ENCODE results near the gene CD72.
A peak's percentile ranks its signal among the peaks of the same experiment; 100 is the strongest.
"Not testable (repeated sequence)": the region's sequence is repeated elsewhere in the genome, so short reads cannot be mapped to it uniquely, and the experiment has no call there.

Gene CD72

GRCh38 chr9:35615981-35616680, 2.1 kb downstream of the CD72 start:
- no peak for DNase-seq

DNA sequence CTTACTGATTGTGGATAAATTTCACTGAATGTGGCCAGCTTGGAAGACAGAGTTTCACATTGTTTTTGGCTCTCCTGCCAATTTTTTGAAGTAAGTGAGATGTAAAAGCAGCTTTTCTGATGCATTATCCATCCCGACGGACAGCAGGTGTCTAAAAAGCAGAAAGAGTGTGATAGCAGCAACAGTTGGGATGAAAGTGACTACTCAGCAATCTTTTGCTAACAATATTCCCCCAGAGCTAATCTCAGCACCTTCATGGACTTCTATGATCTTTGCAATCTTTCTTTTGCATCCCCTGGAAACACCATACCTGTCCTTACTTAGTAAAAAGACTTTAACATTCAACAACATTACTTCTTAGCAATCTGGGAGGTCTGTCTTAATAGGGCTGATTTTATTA, 5.4 kb downstream of the CD72 start:
- DNase-seq: no peak

GRCh38 chr9:35612066-35612465, 6.1 kb downstream of the CD72 start:
- DNase-seq: not testable (repeated sequence)

GRCh38 chr9:35611230-35611797, 6.9 kb downstream of the CD72 start:
- peak; percentile 72 for DNase-seq

DNA sequence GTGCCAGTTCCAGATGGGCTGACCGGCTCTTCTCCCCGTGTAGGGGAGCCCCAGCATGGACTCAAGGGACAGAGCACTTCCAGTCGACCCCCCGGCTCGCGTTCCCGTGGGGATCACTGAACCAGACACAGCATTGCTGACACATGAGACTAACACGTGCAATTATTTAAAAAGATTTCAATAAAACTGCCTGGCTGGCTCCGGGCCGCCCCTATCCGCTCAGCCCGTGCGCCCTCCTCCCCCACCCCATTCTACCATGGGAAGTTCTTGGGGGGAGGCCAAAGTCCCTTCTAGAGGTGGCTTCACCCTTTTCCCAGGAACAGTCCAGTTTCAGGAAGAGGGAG, 8.4 kb downstream of the CD72 start:
- DNase-seq: no peak

GRCh38 chr9:35609001-35609819, 9.0 kb downstream of the CD72 start:
- DNase-seq: no peak

- DNase-seq: no peak
Measured at GRCh38 chr9:35608221-35608620, 10.0 kb downstream of the CD72 start.

- DNase-seq: no peak
Measured at GRCh38 chr9:35606726-35607125, 11.5 kb downstream of the CD72 start.

- no peak for DNase-seq
Measured at GRCh38 chr9:35606138-35606504, 12.1 kb downstream of the CD72 start.

- peak; percentile 45 for DNase-seq
Measured at GRCh38 chr9:35605351-35606137, 12.7 kb downstream of the CD72 start.

DNA sequence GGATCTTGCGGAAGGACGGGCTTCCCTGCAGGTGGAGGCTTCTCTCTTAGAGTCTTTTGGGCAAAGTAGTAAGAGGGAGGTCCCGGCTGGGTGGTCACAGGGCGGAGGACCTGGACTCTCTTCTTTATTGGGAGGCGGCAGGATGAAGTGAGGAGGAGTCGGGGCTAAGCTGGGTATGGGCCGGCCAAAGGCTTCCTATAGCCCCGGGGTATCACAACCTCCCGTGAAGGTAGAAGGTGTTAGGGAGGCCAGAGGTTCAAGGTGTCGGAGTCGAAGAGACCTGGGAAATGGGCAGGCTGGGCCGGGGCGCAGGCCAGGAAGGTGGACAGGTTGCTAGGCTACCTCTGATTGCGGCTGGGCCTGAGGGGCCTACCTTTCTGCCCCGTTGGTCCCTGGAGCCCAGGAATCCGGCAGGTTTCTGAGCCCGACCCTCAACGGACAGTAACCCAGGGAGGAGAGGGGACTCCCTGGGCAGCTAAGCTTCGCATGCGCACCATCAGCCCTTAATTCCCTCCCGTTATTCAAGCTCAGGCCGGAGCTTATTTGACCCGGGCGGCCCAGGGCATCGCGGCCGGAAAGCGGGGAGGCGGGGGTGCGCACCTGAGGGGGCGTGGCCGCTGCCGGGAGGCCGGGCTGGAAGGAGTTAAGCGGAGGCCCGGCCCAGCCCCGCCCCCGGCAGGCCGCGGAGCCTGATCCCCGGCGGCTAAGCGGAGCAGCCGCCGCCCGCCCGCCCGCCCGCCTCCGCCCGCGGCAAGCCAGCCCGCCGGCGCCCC, 13.4 kb downstream of the CD72 start, which contains the start of gene TESK1:
Gene TESK1, plus strand, starts transcription at position 685 of the 773 bp plus-strand sequence. CDS start 358 bp downstream, outside the sequence.
- DNase-seq: peak; percentile 91

DNA sequence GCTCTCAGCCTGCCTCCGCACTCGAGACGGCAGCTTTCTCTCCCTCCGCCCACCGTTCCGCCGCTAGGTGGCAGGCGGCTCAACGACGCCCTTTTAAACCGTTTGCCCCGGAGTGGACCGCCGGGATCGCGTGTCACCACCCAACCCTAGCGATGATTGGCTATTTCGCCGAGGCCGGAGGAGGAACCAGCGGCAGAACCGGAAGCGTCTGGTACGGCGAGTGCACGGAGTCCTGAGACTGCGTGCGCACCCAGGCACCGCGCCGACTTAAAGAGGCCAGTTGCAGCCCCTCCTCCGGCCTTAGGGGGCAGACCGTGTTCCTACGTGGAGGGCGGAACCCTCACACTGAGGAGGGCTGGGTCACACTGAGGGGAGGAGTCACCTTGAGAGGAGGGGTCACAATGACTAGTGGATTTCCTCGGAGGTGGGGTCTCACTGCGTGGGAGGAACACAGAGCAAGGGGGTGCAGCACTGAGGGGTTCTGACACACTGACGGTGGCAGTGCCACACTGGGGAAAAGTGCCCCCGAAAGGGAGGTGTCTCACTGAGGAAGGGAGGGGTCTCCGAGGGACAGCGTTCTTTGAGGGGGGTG, 14.1 kb downstream of the CD72 start:
- DNase-seq: peak; percentile 100

- peak; percentile 48 for DNase-seq
Measured at GRCh38 chr9:35603506-35603985, 14.7 kb downstream of the CD72 start.

DNA sequence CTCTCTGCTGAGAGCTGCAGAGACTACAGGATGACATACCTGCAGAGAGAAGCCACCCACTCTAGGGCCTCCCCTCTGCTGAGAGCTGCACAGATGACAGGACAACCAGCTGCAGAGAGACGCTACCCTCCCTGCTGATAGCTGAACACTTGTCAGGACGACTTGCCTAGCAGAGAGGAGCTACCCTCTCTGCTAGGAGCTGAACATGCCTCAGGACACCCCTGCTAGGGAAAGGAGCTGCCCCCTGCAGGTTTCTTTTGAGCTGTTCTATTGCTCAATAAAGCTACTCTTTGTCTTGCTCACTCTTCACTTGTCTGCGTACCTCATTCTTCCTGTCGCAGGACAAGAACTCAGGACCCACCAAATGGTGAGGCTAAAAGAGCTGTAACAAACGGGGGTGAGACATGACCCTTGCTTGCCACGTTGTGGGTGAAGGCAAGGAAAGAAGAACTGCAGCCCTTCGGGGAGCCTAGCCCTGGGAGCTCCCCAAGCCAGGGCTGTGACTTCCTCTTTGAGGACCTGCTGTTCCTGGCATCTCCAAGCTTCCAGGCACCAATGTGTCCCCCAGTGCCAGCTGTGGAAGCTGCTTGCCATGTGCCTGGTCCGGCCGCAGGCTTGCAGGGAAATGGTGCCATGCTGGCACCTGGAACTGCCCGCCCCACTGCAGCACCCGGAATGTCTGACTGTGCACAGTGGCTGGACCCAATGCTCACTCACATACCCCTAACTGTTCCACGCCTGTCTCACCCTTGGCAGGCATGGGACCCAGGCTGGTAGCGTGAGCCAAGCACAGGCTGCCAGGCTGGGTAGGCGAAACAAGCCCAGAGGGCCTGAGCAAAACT, 18.2 kb downstream of the CD72 start:
- DNase-seq: no peak

DNA sequence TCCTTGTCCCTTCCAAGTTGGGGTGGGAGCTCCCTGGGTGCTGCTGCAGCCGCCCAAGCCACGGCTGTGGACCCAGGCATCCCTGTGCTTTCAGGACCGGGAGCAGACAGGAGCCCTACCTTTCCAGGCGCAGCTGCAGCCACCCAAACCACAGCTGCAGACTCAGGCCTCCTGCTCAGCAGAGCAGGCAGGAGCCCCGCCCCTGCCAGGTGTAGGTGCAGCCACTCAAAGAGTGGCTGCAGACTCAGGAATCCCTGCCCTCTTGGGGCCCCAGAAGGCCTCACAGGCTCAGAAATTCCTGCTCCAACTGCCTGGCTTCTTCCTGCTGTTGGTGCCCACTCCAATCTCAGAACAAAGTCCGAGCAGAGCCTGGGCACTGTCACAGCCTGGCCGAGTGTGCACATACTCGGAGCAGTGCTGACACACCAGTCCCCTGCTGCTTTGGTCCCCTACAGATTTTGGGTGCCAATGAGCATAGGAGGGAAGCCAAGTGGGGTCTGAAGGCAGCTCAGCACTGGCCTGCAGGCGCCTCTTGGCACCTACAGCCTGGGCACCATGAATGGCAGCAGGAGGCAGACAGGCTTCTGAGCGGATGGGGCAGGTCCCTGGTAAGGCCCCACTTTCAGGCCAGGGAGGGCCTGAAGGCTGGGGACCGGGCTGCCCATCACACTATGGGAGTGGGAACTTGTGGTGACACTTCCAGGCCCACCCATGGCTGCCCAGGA, 19.2 kb downstream of the CD72 start:
- no peak for DNase-seq

DNA sequence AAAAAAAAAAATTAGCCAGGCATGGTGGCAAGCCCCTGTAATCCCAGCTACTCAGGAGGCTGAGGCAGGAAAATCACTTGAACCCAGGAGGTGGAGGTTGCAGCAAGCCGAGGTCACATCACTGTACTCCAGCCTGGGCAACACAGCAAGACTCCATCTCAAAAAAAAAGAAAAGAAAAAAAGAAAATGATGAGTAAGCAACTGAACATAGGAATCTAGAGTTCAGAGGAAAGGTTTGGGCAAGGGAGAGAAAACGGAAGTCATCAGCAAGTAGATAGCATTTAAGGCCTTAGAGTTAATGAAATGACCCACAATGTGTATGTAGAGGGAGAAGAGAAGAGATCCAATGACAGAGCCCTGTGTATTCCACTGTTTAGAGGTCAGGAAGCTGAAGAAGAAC, 21.3 kb downstream of the CD72 start:
- DNase-seq: not testable (repeated sequence)

DNA sequence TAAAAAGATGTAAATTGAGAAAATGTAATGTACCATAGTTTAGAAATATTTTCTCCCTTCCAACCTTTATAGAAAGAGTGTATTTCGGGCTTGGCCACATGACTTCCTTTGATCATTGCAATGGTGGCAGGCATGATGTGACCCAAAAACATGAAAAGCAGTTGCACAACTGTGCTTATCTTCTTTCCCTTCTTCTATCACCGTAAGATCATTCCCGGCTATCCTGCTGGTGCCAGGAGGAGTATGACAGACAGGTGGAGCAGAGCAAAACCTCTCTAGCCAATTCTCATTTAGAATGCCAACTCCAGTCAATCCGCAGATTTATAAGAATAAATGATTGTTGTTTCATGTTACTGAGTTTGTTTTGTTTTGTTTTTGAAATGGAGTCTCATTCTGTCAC, 23.7 kb downstream of the CD72 start:
- DNase-seq: no peak

DNA sequence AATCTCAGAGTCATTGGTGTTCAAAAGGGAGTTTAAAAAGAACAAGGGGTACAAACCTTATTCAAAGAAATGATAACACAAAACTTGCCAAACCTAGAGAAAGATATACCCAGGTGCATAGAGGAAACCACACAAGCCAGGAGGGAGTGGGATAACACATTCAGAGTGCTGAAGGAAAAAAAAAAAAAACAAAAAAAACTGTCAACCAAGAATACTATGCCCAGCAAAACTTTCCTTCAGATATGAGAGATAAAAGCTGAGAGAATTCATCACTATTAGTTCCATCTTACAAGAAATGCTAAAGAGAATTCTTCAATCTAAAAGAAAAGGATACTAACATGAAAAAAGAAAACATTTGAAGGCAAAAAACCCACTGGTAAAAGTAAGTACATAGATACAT, 24.6 kb downstream of the CD72 start:
- no peak for DNase-seq

DNA sequence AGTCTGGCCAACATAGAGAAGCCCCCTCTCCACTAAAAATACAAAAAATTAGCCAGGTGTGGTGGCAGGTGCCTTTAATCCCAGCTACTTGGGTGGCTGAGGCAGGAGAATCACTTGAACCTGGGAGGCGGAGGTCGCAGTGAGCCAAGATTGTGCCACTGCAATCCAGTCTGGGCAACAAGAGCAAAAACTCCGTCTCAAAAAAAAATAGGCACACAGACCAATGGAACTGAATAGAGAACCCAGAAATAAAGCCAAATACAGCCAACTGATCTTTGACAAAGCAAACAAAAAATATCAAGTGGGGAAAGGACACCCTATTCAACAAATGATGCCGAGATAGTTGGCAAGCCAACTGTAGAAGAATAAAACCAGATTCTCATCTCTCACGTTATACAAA, 29.7 kb downstream of the CD72 start:
- DNase-seq: not testable (repeated sequence)

DNA sequence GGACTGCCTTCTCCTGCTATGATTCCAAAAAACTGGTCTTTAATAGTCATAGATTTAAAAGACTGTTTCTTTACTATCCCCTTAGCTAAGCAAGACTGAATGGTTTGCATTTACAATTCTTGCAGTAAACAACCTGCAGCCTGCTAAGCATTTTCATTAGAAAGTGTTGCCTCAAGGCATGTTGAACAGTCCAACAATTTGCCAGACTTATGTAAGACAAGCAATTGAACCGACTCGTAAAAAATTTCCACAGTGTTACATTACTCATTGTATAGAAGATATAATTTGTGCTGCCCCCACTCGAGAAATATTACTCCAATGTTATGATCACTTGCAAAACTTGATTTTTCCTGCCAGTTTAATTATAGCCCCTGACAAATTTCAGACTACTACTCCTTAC, 33.5 kb downstream of the CD72 start:
- DNase-seq: not testable (repeated sequence)

Data from stimulated activated CD4-positive, alpha-beta T cell treated with anti-CD3 and anti-CD28 coated beads, Interleukin-15, amount 100 ng/mL, for 24 hours (primary cell).